Activated B cell treated with CpG ODN at 0.5 μM for 24 hours (primary cell): Measurements from ENCODE around the gene TMEM9B. TPM values are rescaled to one million over a fixed set of nuclear protein-coding genes. Genes with fewer than 3 reads are reported as not detected.
"Not testable (repeated sequence)": the region's sequence is repeated elsewhere in the genome, so short reads cannot be mapped to it uniquely, and the experiment has no call there.

Experiments
- ATAC-seq: fragments of 200-7000 bp; cut with Tn5 transposase; one replicate; pipeline ENCODE4 v1.10.0; 2021; ENCODE audit warnings: low read depth, mild to moderate bottlenecking, moderate library complexity
- CTCF ChIA-PET: fragments of 350-600 bp; sonication (Branson Sonifier 250); formaldehyde crosslinking; loops from one replicate; lab custom pipeline; 2021; ENCODE audit warnings: antibody characterized with exemption; lab: Charles Lee
- POLR2A ChIA-PET: fragments of 350-600 bp; sonication (Branson Sonifier 250); formaldehyde crosslinking; loops from one replicate; lab custom pipeline; 2021; ENCODE audit warnings: antibody characterized with exemption; lab: Charles Lee
- DNase-seq: peaks from one replicate; pipeline ENCODE4 v3.0.0; 2022
- H3K27ac Mint-ChIP-seq: one replicate; pipeline ENCODE4 v1.8.0; 2020; ENCODE audit warnings: mixed read lengths
- H3K27me3 Mint-ChIP-seq: one replicate; pipeline ENCODE4 v1.8.0; 2021; ENCODE audit warnings: mixed read lengths
- H3K36me3 Mint-ChIP-seq: one replicate; pipeline ENCODE4 v1.8.0; 2021; ENCODE audit warnings: low read depth, mixed read lengths
- H3K4me1 Mint-ChIP-seq: one replicate; pipeline ENCODE4 v1.8.0; 2021; ENCODE audit warnings: mixed read lengths
- H3K4me3 Mint-ChIP-seq: one replicate; pipeline ENCODE4 v1.8.0; 2020; ENCODE audit warnings: mild to moderate bottlenecking, mixed read lengths
- H3K9me3 Mint-ChIP-seq: one replicate; pipeline ENCODE4 v1.8.0; 2020; ENCODE audit warnings: mixed read lengths
- intact Hi-C: fragments of 100-400 bp; cut with micrococcal nuclease; formaldehyde crosslinking; loops from one replicate; pipeline ENCODE4 v1.15.1; 2024
- total RNA-seq: library from RNA; stranded (reverse); gene quantifications from 2 replicates; pipeline ENCODE4 v1.2.3, GENCODE V29; 2022
- TF ChIP-seq, protein P1 (sequence below): fragments of 200-600 bp; IDR thresholded peaks from one replicate; pipeline ENCODE4 v1.8.0; 2022; ENCODE audit warnings: antibody characterized with exemption, mild to moderate bottlenecking

The TMEM9B gene
- total RNA-seq, 1 donor from 2014 or later = 29.6 TPM

DNA sequence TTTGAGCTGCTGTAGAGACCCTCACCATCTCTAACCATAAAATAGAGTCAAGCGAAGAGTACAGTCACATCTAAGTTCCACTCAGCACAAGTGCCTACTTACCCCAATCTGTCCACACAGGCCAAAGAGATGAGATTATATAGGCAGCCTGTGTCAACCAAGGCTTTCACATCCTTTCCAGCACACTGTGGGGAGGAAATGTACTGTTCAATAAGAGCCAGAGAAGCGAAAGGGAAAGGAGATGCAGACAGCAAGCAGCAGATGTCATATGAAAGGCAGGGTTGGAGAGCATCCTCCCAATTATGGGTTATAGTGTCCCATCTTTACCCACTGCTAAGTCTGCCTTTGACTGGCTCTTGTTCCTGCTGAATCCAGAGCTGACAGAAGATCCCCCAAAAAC, 23.2 kb upstream of the TMEM9B start:
- POLR2A ChIA-PET = no interaction called here

DNA sequence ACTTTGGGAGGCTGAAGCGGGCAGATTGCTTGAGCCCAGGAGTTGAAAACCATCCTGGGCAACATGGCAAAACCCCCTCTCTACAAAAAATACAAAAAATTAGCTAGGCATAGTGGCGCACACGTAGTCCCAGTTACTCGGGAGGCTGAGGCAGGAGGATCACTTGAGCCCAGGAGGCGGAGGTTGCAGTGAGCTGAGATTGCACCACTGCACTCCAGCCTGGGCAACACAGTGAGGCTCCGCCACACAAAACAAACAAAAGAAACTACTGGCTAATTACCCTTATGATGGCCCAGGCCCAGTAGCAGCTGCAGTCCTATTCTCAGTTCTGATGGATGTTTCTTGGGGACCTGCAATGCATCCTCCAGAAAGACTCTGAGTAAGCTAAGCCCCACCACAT, 22.5 kb upstream of the TMEM9B start:
- DNase-seq, H3K27ac Mint-ChIP-seq, H3K27me3 Mint-ChIP-seq, H3K36me3 Mint-ChIP-seq, ATAC-seq, POLR2A ChIA-PET, CTCF ChIA-PET, H3K4me1 Mint-ChIP-seq, H3K9me3 Mint-ChIP-seq, intact Hi-C loops, H3K4me3 Mint-ChIP-seq: not testable (repeated sequence)

More for the DNA sequence above, 23.2 kb upstream of the TMEM9B start:
- Mint-ChIP-seq H3K27ac (no peak overlapping the region), H3K4me3 (no peak overlapping the region), H3K4me1 (no peaks in the 10 kb centered on the region), H3K27me3 (peaks cover 10% of the 10 kb centered on the region), H3K9me3 (no peaks in the 10 kb centered on the region), H3K36me3 (no peaks in the 10 kb centered on the region)
- CTCF ChIA-PET = no interaction called here
- intact Hi-C loops = no loop called here
- no peak for DNase-seq
- ATAC-seq = no peak
- TF ChIP-seq, protein P1, sequence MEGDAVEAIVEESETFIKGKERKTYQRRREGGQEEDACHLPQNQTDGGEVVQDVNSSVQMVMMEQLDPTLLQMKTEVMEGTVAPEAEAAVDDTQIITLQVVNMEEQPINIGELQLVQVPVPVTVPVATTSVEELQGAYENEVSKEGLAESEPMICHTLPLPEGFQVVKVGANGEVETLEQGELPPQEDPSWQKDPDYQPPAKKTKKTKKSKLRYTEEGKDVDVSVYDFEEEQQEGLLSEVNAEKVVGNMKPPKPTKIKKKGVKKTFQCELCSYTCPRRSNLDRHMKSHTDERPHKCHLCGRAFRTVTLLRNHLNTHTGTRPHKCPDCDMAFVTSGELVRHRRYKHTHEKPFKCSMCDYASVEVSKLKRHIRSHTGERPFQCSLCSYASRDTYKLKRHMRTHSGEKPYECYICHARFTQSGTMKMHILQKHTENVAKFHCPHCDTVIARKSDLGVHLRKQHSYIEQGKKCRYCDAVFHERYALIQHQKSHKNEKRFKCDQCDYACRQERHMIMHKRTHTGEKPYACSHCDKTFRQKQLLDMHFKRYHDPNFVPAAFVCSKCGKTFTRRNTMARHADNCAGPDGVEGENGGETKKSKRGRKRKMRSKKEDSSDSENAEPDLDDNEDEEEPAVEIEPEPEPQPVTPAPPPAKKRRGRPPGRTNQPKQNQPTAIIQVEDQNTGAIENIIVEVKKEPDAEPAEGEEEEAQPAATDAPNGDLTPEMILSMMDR = no peak

DNA sequence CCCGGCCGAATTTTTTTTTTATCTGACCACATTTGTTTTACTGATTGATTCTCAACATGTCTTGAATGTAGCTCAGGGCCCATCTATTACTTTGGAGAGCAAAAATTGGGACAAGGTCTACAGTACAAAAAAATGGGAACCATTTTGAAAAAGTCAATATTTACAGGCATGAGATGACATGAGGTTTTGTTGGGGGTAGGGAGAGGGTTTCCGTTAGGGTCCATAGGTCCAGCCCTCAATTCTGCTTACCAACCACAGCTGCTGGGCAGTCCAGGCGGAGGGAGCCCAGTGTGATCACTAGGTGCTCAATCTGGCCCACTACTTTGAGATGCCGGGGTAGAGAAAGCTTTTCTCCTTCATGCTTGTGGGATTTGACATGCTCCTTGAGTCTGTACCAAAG, 21.2 kb upstream of the TMEM9B start:
- ATAC-seq (no peak), DNase-seq (no peak)
- no peak overlapping the region for H3K4me3 Mint-ChIP-seq
- H3K27me3 Mint-ChIP-seq = peaks cover 8% of the 10 kb centered on the region
- H3K9me3 Mint-ChIP-seq = no peaks in the 10 kb centered on the region
- TF ChIP-seq, protein P1 = no peak
- CTCF ChIA-PET = no interaction called here
- intact Hi-C loops = no loop called here
- POLR2A ChIA-PET = no interaction called here
- no peaks in the 10 kb centered on the region for H3K4me1 Mint-ChIP-seq
- H3K36me3 Mint-ChIP-seq = no peaks in the 10 kb centered on the region
- no peak overlapping the region for H3K27ac Mint-ChIP-seq

DNA sequence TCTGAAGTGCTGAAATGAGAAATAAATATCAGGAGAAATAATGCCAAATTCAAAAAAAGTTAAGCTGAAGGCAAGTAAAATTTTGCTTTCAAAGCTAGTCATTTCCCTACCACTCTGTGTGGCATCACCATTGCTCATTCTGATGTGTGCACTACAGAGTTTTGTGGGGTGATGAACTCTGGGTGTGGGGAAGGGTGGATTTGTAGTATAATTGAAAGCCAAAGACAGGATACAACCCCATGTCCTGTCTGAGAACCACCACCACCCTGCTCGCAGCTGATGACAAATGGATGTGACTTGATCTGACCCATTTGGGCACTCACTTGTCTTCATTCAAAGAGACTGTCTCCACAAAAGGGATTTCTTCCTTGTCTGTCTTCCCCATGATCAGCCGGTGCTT, 19.3 kb upstream of the TMEM9B start:
- H3K4me1 Mint-ChIP-seq = no peaks in the 10 kb centered on the region
- no peak overlapping the region for H3K4me3 Mint-ChIP-seq
- CTCF ChIA-PET = no interaction called here
- H3K27ac Mint-ChIP-seq = no peak overlapping the region
- H3K36me3 Mint-ChIP-seq = no peaks in the 10 kb centered on the region
- peaks cover 2% of the 10 kb centered on the region for H3K27me3 Mint-ChIP-seq
- TF ChIP-seq, protein P1 = no peak
- intact Hi-C loops = no loop called here
- POLR2A ChIA-PET = no interaction called here
- no peak for ATAC-seq
- no peaks in the 10 kb centered on the region for H3K9me3 Mint-ChIP-seq
- DNase-seq = no peak

DNA sequence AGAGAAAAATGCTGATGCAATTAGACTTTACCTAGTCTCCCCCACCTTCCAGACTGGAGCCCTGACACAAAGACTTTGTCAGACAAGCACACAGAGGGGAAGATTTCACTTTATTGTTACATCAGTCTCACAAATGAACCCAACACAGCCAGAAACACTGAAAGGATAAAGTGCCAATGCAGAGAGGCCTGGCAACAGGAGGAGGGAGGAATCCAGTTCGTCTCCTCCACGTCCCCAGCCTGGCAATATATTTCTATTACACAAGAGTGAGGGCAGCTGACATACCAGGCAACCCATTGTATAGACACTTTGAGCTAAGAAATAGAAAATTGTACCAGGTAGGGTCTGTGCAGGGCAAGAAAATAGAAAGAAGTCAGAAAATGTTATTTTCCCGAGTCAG, 16.2 kb upstream of the TMEM9B start:
- Mint-ChIP-seq H3K9me3 (no peaks in the 10 kb centered on the region), H3K4me3 (no peak overlapping the region), H3K27ac (no peak overlapping the region), H3K4me1 (no peaks in the 10 kb centered on the region), H3K36me3 (no peaks in the 10 kb centered on the region), H3K27me3 (peaks cover 2% of the 10 kb centered on the region)
- TF ChIP-seq, protein P1 = no peak
- CTCF ChIA-PET = interaction anchor here (0.6 kb wide), 1 partner anchor 554 kb away, joined by 3 read pairs; no protein-coding TSS in a partner anchor
- POLR2A ChIA-PET = no interaction called here
- intact Hi-C loops = no loop called here
- ATAC-seq = no peak
- DNase-seq = no peak

DNA sequence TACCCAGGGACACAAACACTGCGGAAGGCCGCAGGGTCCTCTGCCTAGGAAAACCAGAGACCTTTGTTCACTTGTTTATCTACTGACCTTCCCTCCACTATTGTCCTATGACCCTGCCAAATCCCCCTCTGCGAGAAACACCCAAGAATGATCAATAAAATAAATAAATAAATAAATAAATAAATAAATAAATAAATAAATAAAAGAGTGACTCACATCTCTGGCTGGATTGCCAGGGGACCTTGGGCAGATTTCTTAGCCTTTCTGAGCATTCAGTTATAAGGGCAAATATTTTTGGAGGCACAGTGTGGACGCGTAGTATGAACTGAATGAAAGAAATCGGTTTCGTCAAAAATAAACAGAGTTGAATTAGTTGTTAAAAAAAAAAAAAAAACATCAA, 15.1 kb upstream of the TMEM9B start:
- H3K4me1 Mint-ChIP-seq, H3K27me3 Mint-ChIP-seq, H3K4me3 Mint-ChIP-seq, intact Hi-C loops, H3K9me3 Mint-ChIP-seq, H3K27ac Mint-ChIP-seq, CTCF ChIA-PET, DNase-seq, POLR2A ChIA-PET, H3K36me3 Mint-ChIP-seq, ATAC-seq: not testable (repeated sequence)
